IPS-NIHi7 (cell line): ENCODE results near the gene OR2V2.
A peak's percentile ranks its signal among the peaks of the same experiment; 100 is the strongest.
"Not testable (repeated sequence)": the region's sequence is repeated elsewhere in the genome, so short reads cannot be mapped to it uniquely, and the experiment has no call there.

Experiments used
- DNase-seq: peaks from one replicate; pipeline ENCODE4 v3.0.0; 2012; ENCODE audit warnings: mixed read lengths; ENCODE audit errors: extremely low spot score

Gene OR2V2

GRCh38 chr5:181169459-181170236 lies 22.3 kb downstream of the OR2V2 start:
- DNase-seq: not testable (repeated sequence)

- no peak for DNase-seq
Observed at GRCh38 chr5:181170237-181170825, 22.9 kb downstream of the OR2V2 start.

GRCh38 chr5:181170996-181171395 lies 23.6 kb downstream of the OR2V2 start:
- DNase-seq: no peak

GRCh38 chr5:181171782-181172181 lies 24.4 kb downstream of the OR2V2 start:
- no peak for DNase-seq

GRCh38 chr5:181173027-181173419 lies 25.6 kb downstream of the OR2V2 start:
- no peak for DNase-seq

GRCh38 chr5:181173420-181174342 lies 26.3 kb downstream of the OR2V2 start:
- peak; percentile 55 for DNase-seq

- DNase-seq: no peak
Observed at GRCh38 chr5:181176254-181176952, 29.0 kb downstream of the OR2V2 start.

- not testable (repeated sequence) for DNase-seq
Observed at GRCh38 chr5:181177559-181177958, 30.2 kb downstream of the OR2V2 start.

GRCh38 chr5:181181650-181182565 lies 34.5 kb downstream of the OR2V2 start:
- peak; percentile 55 for DNase-seq

GRCh38 chr5:181182651-181183050 lies 35.3 kb downstream of the OR2V2 start:
- DNase-seq: no peak

- DNase-seq: no peak
Observed at GRCh38 chr5:181184845-181185216, 37.4 kb downstream of the OR2V2 start.

GRCh38 chr5:181185560-181185959 lies 38.2 kb downstream of the OR2V2 start:
- no peak for DNase-seq

GRCh38 chr5:181186022-181186421 lies 38.6 kb downstream of the OR2V2 start:
- DNase-seq: no peak

- no peak for DNase-seq
Observed at GRCh38 chr5:181186986-181187499, 39.7 kb downstream of the OR2V2 start.

- no peak for DNase-seq
Observed at GRCh38 chr5:181187500-181188213, 40.3 kb downstream of the OR2V2 start.

- no peak for DNase-seq
Observed at GRCh38 chr5:181188700-181189362, 41.4 kb downstream of the OR2V2 start.

- no peak for DNase-seq
Observed at GRCh38 chr5:181189363-181189961, 42.1 kb downstream of the OR2V2 start.

- no peak for DNase-seq
Observed at GRCh38 chr5:181189962-181190710, 42.8 kb downstream of the OR2V2 start.
